GM19025 (cell line): Measurements from ENCODE around the gene PLEKHH1.

Experiments used
- ATAC-seq: cut with Tn5 transposase; IDR thresholded peaks from one replicate; pipeline ENCODE4 v1.9.1; 2021; ENCODE audit warnings: mild to moderate bottlenecking, low read depth, moderate library complexity; ENCODE audit not compliant: unreplicated experiment

PLEKHH1 gene

GRCh38 chr14:67508956-67509355 lies 24.1 kb upstream of the PLEKHH1 start:
- ATAC-seq, result no peak

- no peak for ATAC-seq
These were observed 23.0 kb upstream of the PLEKHH1 start for GRCh38 chr14:67510121-67510520.

- no peak for ATAC-seq
These were observed 22.3 kb upstream of the PLEKHH1 start for GRCh38 chr14:67510836-67511235.

- no peak for ATAC-seq
These were observed 20.4 kb upstream of the PLEKHH1 start for GRCh38 chr14:67512463-67513310.

- ATAC-seq, result no peak
These were observed 19.4 kb upstream of the PLEKHH1 start for GRCh38 chr14:67513631-67514108.

- ATAC-seq, result no peak
These were observed 18.9 kb upstream of the PLEKHH1 start for GRCh38 chr14:67514203-67514607.

- ATAC-seq, result peak; percentile 46
These were observed 18.3 kb upstream of the PLEKHH1 start for GRCh38 chr14:67514650-67515385.

GRCh38 chr14:67515386-67516079 lies 17.6 kb upstream of the PLEKHH1 start:
- ATAC-seq, result peak; percentile 57

- ATAC-seq, result no peak
These were observed 16.4 kb upstream of the PLEKHH1 start for GRCh38 chr14:67516676-67517075.

- ATAC-seq, result no peak
These were observed 16.0 kb upstream of the PLEKHH1 start for GRCh38 chr14:67517083-67517482.

GRCh38 chr14:67519406-67519805 lies 13.7 kb upstream of the PLEKHH1 start:
- ATAC-seq, result no peak

- ATAC-seq, result no peak
These were observed 12.6 kb upstream of the PLEKHH1 start for GRCh38 chr14:67520482-67520881.

GRCh38 chr14:67522270-67522669 lies 10.8 kb upstream of the PLEKHH1 start:
- no peak for ATAC-seq

- ATAC-seq, result no peak
These were observed 9.1 kb upstream of the PLEKHH1 start for GRCh38 chr14:67523764-67524633.

- ATAC-seq, result no peak
These were observed 8.5 kb upstream of the PLEKHH1 start for GRCh38 chr14:67524634-67524963.

- ATAC-seq, result no peak
These were observed 7.7 kb upstream of the PLEKHH1 start for GRCh38 chr14:67525389-67525788.

- no peak for ATAC-seq
These were observed 6.9 kb upstream of the PLEKHH1 start for GRCh38 chr14:67526181-67526580.

GRCh38 chr14:67526676-67527459 lies 6.2 kb upstream of the PLEKHH1 start:
- peak; percentile 49 for ATAC-seq

- ATAC-seq, result no peak
These were observed 5.3 kb upstream of the PLEKHH1 start for GRCh38 chr14:67527756-67528155.
